Vagina (tissue), 2 donors: ENCODE results near the gene MBTPS1.

Experiments
- POLR2A ChIP-seq, 2 donors: fragments of 450-650 bp; IDR thresholded peaks; one replicate each; pipeline ENCODE4 v1.6.1; 2017; ENCODE audit warnings: antibody characterized with exemption in 2 of 2, mild to moderate bottlenecking in 2 of 2, moderate library complexity in 2 of 2
- POLR2AphosphoS5 ChIP-seq, 2 donors: sonication (generic); formaldehyde crosslinking; IDR thresholded peaks; one replicate each; pipeline ENCODE4 v1.9.0; 2017; ENCODE audit warnings: antibody characterized with exemption in 2 of 2, mild to moderate bottlenecking in 2 of 2, low read depth in 1 of 2; ENCODE audit not compliant: insufficient read depth in 1 of 2
- TF ChIP-seq, protein P1 (sequence below), 3 experiments: fragments of 450-650 bp in 2 of 3; fragments of 200-600 bp in 1 of 3; sonication (generic) in 1 of 3; IDR thresholded peaks; one replicate each; pipeline ENCODE4 v1.5.1; 2017 to 2019; ENCODE audit warnings: antibody characterized with exemption in 3 of 3, mild to moderate bottlenecking in 2 of 3, moderate library complexity in 2 of 3

DNA sequence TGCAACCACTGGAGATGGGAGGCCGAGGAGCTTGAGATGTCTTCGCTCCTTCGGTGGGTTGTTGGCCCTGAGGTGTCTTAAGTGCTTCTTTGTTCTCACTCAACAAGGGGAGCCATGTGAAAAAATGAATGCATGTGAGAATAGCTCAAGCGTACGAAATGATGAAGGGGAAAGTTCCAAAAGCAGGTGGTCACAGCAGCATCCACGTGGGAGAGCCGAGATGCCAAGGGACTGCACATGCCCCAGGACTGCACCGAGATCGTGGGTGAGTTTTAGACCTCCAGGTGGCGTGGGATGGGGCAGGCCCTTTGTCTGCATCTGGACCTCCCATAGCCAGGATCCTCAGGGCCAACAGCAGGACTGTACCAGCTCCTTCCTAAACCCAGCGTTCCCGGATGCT, 82.2 kb downstream of the MBTPS1 start:
- TF ChIP-seq, protein P1, sequence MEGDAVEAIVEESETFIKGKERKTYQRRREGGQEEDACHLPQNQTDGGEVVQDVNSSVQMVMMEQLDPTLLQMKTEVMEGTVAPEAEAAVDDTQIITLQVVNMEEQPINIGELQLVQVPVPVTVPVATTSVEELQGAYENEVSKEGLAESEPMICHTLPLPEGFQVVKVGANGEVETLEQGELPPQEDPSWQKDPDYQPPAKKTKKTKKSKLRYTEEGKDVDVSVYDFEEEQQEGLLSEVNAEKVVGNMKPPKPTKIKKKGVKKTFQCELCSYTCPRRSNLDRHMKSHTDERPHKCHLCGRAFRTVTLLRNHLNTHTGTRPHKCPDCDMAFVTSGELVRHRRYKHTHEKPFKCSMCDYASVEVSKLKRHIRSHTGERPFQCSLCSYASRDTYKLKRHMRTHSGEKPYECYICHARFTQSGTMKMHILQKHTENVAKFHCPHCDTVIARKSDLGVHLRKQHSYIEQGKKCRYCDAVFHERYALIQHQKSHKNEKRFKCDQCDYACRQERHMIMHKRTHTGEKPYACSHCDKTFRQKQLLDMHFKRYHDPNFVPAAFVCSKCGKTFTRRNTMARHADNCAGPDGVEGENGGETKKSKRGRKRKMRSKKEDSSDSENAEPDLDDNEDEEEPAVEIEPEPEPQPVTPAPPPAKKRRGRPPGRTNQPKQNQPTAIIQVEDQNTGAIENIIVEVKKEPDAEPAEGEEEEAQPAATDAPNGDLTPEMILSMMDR (IDR thresholded peaks at IDR 0.05): no peak
- TF ChIP-seq POLR2A (IDR thresholded peaks at IDR 0.05) (no peak), POLR2AphosphoS5 (IDR thresholded peaks at IDR 0.05; ENCODE audit: insufficient read depth in 1 of 2, low read depth in 1 of 2) (no peak)
